Prostate gland (tissue), 2 donors: ENCODE measurements around the gene SORL1. TPM values are rescaled to one million over a fixed set of nuclear protein-coding genes. Genes with fewer than 3 reads are reported as not detected.

Source experiments
- DNase-seq: peaks from one replicate; pipeline ENCODE4 v3.0.0-alpha.2; 2019; ENCODE audit warnings: low spot score
- H3K27ac ChIP-seq, 2 donors: fragments of 200-600 bp; sonication (generic); 2 replicates each; pipeline ENCODE4 v1.5.1; 2017 to 2019
- H3K27me3 ChIP-seq: fragments of 200-600 bp; sonication (generic); replicated peaks from 2 replicates; pipeline ENCODE4 v1.5.1; 2019; ENCODE audit not compliant: insufficient read depth
- H3K36me3 ChIP-seq, 2 donors: fragments of 200-600 bp; sonication (generic); 1 replicate in 1 of 2; 2 replicates in 1 of 2; pipeline versions ENCODE4 v1.5.1 to v1.8.1; 2017 to 2019
- H3K4me1 ChIP-seq: fragments of 200-600 bp; sonication (generic); replicated peaks from 2 replicates; pipeline ENCODE4 v1.5.1; 2019
- H3K4me3 ChIP-seq, 2 donors: fragments of 200-600 bp; sonication (generic); 2 replicates each; pipeline ENCODE4 v1.5.1; 2017 to 2019
- H3K9me3 ChIP-seq: fragments of 200-600 bp; sonication (generic); 2 replicates; pipeline ENCODE4 v1.5.1; 2017
- CTCF ChIP-seq, 4 experiments: fragments of 200-600 bp in 2 of 4; fragments of 450-650 bp in 2 of 4; sonication (generic) in 2 of 4; IDR thresholded peaks; 1 replicate in 3 of 4; 2 replicates in 1 of 4; pipeline ENCODE4 v1.5.1; 2016 to 2019; ENCODE audit warnings: antibody characterized with exemption in 4 of 4, mild to moderate bottlenecking in 2 of 4, moderate library complexity in 2 of 4
- POLR2A ChIP-seq: fragments of 450-650 bp; IDR thresholded peaks from one replicate; pipeline ENCODE4 v1.6.1; 2016; ENCODE audit warnings: antibody characterized with exemption, mild to moderate bottlenecking
- POLR2AphosphoS5 ChIP-seq: sonication (generic); formaldehyde crosslinking; IDR thresholded peaks from one replicate; pipeline ENCODE4 v1.6.1; 2017; ENCODE audit warnings: antibody characterized with exemption
- WGBS: methylation state at CpG from one replicate; pipeline ENCODE4 v1.1.5; 2018; 5-methylcytosine and 5-hydroxymethylcytosine counted together
- intact Hi-C: fragments of 100-400 bp; cut with DNase I; formaldehyde crosslinking; loops from one replicate; pipeline ENCODE4 v1.14.2; 2022
- total RNA-seq, 2 donors: library from RNA; depleted of rRNA; stranded (reverse); fragments of >200 nt; gene quantifications; one replicate each; pipeline ENCODE4 v1.1.0, GENCODE V29; 2016

SORL1 gene
- total RNA-seq, 2 donors from 2014 or later, result 77.4 to 97.6 TPM

DNA sequence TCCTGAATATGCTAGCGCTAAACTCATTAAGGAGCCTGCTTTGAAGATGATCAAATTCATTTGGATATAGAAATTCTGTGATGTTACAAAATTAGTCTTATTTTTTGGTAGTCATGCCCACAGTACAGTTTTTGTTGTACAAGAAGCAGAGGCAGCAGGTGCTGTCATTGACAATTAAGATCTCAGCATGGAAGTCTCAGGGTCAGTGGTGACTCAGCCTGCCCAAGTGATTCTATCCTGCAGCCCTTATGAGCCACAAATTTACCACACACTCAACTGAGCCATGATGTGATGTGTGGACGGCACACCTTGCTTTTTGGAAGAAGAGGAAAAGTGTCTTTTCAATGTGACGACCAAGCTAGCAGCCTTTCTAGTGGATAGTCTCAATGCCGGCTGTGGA lies 154.2 kb downstream of the SORL1 start:
- peaks cover 0 to 9% of the 10 kb centered on the region in 2 donors for H3K36me3 ChIP-seq
- 95% methylated on average over 4 of the region's 4 CpGs for WGBS

DNA sequence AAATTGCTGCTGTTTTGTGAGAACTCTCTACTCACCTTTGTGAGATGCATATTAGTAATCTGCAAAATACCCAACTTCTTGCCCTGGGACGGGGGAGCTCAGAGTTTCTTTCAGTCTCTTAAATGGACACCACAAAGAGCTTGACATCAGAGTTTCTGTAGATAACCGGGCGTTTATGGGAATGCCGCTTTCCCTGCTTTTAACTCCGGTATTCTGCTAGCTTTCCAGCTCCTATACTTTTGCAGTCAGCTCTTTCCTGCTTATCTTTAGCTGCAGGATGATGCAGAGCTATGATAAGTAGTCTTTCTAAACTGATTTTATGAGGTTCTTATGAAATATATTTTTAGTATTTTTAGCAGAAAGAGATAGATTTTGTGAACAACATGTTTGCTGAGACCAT lies 155.2 kb downstream of the SORL1 start:
- H3K4me1 ChIP-seq, result no peaks in the 10 kb centered on the region
- no peak for DNase-seq
- H3K27ac ChIP-seq, result no peak overlapping the region
- intact Hi-C loops, result no loop called here
- H3K9me3 ChIP-seq, result no peaks in the 10 kb centered on the region
- peaks cover 0 to 9% of the 10 kb centered on the region in 2 donors for H3K36me3 ChIP-seq
- H3K27me3 ChIP-seq, result no peaks in the 10 kb centered on the region
- no peak overlapping the region for H3K4me3 ChIP-seq
- WGBS, result 88% methylated on average over 5 of the region's 5 CpGs
- TF ChIP-seq CTCF (IDR thresholded peaks at IDR 0.05) (no peak), POLR2A (no peak)

More for the DNA sequence above, 154.2 kb downstream of the SORL1 start:
- H3K27me3 ChIP-seq, result no peaks in the 10 kb centered on the region
- H3K9me3 ChIP-seq, result no peaks in the 10 kb centered on the region
- TF ChIP-seq POLR2A, result no peak
- TF ChIP-seq POLR2AphosphoS5, result no peak
- no peak for TF ChIP-seq CTCF (IDR thresholded peaks at IDR 0.05)
- no peak for DNase-seq
- intact Hi-C loops, result no loop called here
- no peak overlapping the region for H3K27ac ChIP-seq
- H3K4me3 ChIP-seq, result no peak overlapping the region
- H3K4me1 ChIP-seq, result no peaks in the 10 kb centered on the region

DNA sequence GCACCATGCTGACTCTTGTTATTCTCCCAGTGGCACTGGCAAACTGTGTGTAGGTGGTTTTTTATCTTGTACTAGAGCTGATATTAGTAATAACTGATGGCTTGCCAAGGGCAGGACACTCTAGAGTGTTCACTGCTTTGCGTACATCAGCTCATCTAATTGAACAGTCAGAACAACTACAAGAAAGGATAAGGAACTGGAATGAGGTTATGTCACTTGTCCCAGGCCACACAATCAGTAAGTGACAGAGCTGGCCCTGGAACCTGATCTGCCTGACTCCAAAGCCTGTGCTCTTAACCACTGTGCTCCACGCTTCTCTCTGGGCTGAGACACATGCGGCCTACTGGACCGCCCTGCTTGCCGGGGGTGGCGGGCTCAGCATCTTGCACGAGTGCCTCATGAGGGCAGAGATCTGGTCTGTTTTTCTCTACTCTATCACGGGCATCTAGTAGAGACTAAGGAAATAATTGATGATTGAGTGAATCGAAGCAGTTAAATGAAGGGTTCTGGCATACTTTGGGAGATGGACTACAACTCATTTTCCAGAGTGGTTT lies 156.5 kb downstream of the SORL1 start:
- H3K27me3 ChIP-seq, result no peaks in the 10 kb centered on the region
- H3K4me1 ChIP-seq, result no peaks in the 10 kb centered on the region
- intact Hi-C loops, result no loop called here
- peaks cover 0 to 9% of the 10 kb centered on the region in 2 donors for H3K36me3 ChIP-seq
- TF ChIP-seq POLR2A (no peak), CTCF (IDR thresholded peaks at IDR 0.05) (no peak), POLR2AphosphoS5 (no peak)
- no peak for DNase-seq
- H3K9me3 ChIP-seq, result no peaks in the 10 kb centered on the region
- no peak overlapping the region for H3K27ac ChIP-seq
- no peak overlapping the region for H3K4me3 ChIP-seq
- WGBS, result 94% methylated on average over 9 of the region's 9 CpGs

GRCh38 chr11:121610706-121611105 lies 158.6 kb downstream of the SORL1 start:
- no peak overlapping the region for H3K4me3 ChIP-seq
- peaks cover 0 to 9% of the 10 kb centered on the region in 2 donors for H3K36me3 ChIP-seq
- H3K27me3 ChIP-seq, result no peaks in the 10 kb centered on the region
- no peak for DNase-seq
- WGBS, result 74% methylated on average over 6 of the region's 6 CpGs
- intact Hi-C loops, result no loop called here
- no peak for TF ChIP-seq POLR2A
- TF ChIP-seq CTCF (IDR thresholded peaks at IDR 0.05), result no peak
- no peaks in the 10 kb centered on the region for H3K4me1 ChIP-seq
- no peaks in the 10 kb centered on the region for H3K9me3 ChIP-seq
- no peak overlapping the region for H3K27ac ChIP-seq

GRCh38 chr11:121611242-121611641 lies 159.1 kb downstream of the SORL1 start:
- TF ChIP-seq POLR2AphosphoS5 (no peak), POLR2A (no peak), CTCF (IDR thresholded peaks at IDR 0.05) (no peak)
- intact Hi-C loops, result no loop called here
- no peaks in the 10 kb centered on the region for H3K9me3 ChIP-seq

More at GRCh38 chr11:121611242-121611641, 159.1 kb downstream of the SORL1 start:
- Histone ChIP-seq H3K36me3 (peaks cover 0 to 9% of the 10 kb centered on the region in 2 donors), H3K27me3 (no peaks in the 10 kb centered on the region), H3K27ac (no peak overlapping the region), H3K4me3 (no peak overlapping the region), H3K4me1 (no peaks in the 10 kb centered on the region)
- WGBS, result 93% methylated on average over 6 of the region's 6 CpGs
- DNase-seq, result no peak
